HG02852 (cell line): ENCODE results near the gene HNRNPA1.

Experiments
- ATAC-seq: cut with Tn5 transposase; IDR thresholded peaks from one replicate; pipeline ENCODE4 v1.9.1; 2021; ENCODE audit warnings: mild to moderate bottlenecking, moderate library complexity; ENCODE audit not compliant: unreplicated experiment

HNRNPA1 gene

GRCh38 chr12:54333420-54334034 lies 53.0 kb downstream of the HNRNPA1 start:
- no peak for ATAC-seq
